Coronary artery (tissue), 2 donors: ENCODE results near the gene ZNFX1.

Experiments used
- DNase-seq: peaks from one replicate; pipeline ENCODE4 v3.0.0-alpha.2; 2017; ENCODE audit warnings: low spot score
- H3K27ac ChIP-seq, 2 donors: fragments of 200-600 bp; sonication (generic); one replicate each; pipeline ENCODE4 v1.5.1; 2016 to 2019
- H3K4me3 ChIP-seq: fragments of 200-600 bp; sonication (generic); 2 replicates; pipeline ENCODE4 v1.5.1; 2016; ENCODE audit warnings: mild to moderate bottlenecking, moderate library complexity
- TF ChIP-seq, protein P1 (sequence below): fragments of 200-600 bp; sonication (generic); IDR thresholded peaks from one replicate; pipeline ENCODE4 v1.5.1; 2019; ENCODE audit warnings: antibody characterized with exemption

Gene ZNFX1

GRCh38 chr20:49292010-49292409 lies 14.2 kb upstream of the ZNFX1 start:
- TF ChIP-seq, protein P1, sequence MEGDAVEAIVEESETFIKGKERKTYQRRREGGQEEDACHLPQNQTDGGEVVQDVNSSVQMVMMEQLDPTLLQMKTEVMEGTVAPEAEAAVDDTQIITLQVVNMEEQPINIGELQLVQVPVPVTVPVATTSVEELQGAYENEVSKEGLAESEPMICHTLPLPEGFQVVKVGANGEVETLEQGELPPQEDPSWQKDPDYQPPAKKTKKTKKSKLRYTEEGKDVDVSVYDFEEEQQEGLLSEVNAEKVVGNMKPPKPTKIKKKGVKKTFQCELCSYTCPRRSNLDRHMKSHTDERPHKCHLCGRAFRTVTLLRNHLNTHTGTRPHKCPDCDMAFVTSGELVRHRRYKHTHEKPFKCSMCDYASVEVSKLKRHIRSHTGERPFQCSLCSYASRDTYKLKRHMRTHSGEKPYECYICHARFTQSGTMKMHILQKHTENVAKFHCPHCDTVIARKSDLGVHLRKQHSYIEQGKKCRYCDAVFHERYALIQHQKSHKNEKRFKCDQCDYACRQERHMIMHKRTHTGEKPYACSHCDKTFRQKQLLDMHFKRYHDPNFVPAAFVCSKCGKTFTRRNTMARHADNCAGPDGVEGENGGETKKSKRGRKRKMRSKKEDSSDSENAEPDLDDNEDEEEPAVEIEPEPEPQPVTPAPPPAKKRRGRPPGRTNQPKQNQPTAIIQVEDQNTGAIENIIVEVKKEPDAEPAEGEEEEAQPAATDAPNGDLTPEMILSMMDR, result no peak
- no peak overlapping the region for H3K4me3 ChIP-seq
- peak; percentile 31 for DNase-seq
- H3K27ac ChIP-seq, result no peak overlapping the region

DNA sequence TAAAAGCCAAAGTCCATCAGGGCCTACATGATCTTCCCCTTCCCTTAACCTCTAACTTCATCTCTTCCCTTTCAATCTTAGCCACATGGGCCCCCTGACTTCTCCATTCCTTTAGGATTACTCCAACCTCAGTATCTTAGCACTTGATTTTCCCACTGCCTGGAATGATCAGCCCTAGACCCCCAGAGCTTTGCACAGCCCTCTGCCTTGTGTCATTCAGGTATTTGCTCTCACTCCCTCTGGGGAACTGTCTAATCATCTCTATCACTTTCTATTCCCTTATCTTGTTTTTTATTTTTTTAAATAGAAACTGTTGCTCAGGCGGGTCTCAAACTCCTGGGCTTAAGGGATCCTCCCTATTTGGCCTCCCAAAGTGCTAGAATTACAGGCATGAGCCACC lies 13.3 kb upstream of the ZNFX1 start:
- Histone ChIP-seq H3K27ac (no peak overlapping the region), H3K4me3 (no peak overlapping the region)
- TF ChIP-seq, protein P1, result no peak
- DNase-seq, result no peak

DNA sequence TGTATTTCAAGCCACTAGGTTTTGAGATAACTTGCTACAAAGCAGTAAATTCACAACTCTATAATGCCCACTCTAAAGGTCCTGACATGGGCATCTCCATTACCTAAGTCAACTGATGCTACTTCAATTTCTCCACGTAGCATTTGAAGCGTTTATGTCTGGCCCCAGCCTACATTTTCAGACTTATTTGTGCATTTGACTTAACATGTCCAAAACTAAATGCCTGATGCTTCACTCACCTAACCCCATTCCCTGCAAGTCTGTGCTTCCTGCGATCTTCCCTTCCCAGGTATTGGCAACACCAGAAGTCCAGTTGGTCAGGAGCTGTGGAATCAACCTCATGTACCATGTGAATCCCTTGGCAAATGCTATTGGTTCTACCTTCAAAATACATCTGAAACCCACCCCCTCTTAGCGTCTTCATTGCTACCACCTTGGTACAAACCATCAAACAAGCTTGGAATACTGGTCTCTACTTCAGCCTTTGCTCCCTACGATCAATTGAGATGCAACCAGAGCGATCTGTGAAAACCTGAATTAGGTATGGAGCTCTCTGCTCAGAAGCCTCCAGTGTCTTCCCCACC lies 12.8 kb upstream of the ZNFX1 start:
- TF ChIP-seq, protein P1, result no peak
- no peak for DNase-seq
- H3K4me3 ChIP-seq, result no peak overlapping the region
- H3K27ac ChIP-seq, result no peak overlapping the region

- DNase-seq, result no peak
- H3K4me3 ChIP-seq, result no peak overlapping the region
- H3K27ac ChIP-seq, result no peak overlapping the region
- TF ChIP-seq, protein P1, result no peak
Observed at GRCh38 chr20:49288784-49289696, 11.2 kb upstream of the ZNFX1 start.

- TF ChIP-seq, protein P1, result no peak
- Histone ChIP-seq H3K4me3 (no peak overlapping the region), H3K27ac (no peak overlapping the region)
- no peak for DNase-seq
Observed at GRCh38 chr20:49288250-49288751, 10.4 kb upstream of the ZNFX1 start.

- Histone ChIP-seq H3K27ac (peak overlapping the region in 1 of 2 donors; percentile 29), H3K4me3 (peak overlapping the region; percentile 21)
- TF ChIP-seq, protein P1, result no peak
- no peak for DNase-seq
Observed at GRCh38 chr20:49287555-49288249, 9.8 kb upstream of the ZNFX1 start.
